ENCODE data around the gene IDI2. TPM values are rescaled to one million over a fixed set of nuclear protein-coding genes. Genes with fewer than 3 reads are reported as not detected.

Gene IDI2
- total and polyA plus RNA-seq, 2 of the 13 experiments (the other 11 are each of a cell fraction or from before 2014, with no cell fraction given) = not detected

DNA sequence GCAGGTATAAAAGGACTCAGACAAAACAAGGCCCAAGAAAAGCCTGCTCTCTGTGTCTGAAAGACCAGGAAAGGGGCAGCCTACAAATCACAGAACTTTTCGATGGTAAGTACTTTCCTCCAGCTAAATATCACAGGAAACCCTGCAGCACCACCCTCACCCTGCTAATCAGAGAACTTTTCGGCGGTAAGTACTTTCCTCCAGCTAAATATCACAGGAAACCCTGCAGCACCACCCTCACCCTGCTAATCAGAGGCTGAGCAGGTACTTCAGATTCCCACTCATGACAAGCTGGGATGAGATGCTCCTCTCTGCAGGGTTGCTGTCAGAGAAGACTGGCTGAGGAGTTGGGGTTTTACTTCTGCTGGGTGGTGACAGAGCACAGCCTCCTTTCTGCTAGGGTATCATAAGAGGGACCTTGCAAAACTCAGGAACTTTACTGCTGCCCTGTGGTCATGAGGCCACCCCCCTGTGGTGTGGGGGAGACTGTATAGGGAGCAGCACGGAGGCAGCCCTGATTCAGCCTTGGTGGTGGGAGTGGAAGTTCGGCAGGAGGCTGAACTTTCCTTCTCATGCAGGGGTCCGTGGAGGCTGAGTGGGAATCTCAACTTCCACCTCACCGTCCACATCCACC, 37.7 kb upstream of the IDI2 start (continued):
- TF ChIP-seq FLYWCH1 (CRISPR knock-in tag; IDR thresholded peaks at IDR 0.05) (no peak), ZNF788 (CRISPR knock-in tag; IDR thresholded peaks at IDR 0.05; ENCODE audit: borderline replicate concordance) (no peak), KLF15 (CRISPR knock-in tag; IDR thresholded peaks at IDR 0.05; ENCODE audit: borderline replicate concordance) (no peak), ZNF121 (CRISPR knock-in tag; IDR thresholded peaks at IDR 0.05) (no peak)

DNA sequence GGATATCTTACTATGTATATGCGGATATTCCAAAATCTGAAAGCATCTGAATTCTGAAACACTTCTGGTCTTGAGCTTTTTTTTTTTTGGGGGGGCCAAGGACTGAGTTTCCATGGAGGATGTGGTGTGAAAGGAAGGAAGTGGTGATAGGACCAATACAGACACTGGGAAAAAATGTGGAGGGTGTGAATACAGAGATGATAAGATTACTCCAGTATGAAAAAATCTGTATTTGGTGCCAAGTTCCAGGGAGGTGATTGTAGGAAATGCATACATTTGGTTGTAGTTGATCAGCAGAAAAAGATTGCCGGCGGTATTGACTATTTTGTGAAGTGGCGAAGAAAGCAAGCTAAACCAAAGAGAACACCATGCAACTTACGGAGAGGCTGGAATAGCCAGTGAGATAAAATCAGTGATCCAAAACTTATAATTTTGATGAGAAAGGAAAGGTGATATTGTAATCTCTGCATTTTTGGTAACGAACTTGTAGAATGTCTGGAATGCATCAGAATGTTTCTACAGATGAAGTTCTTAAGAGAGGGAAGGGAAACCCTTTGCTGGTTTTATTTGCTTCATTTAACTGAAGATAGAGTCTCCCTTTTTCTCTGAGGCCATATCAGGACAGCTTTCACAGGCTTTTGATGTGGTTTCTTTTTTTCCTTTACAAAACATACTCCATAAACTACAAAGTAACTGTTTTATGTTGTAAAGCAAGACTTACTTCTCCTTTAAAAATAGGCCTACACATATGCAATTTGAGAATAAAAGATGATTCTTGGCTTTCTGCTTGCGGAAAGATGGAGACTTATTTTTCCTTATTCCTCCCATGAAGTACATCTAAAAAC, 36.5 kb upstream of the IDI2 start:
- Histone ChIP-seq H3K4me2 (ENCODE audit: low read depth, low read length) (no peak overlapping the region), H3K27ac (ENCODE audit: extremely low read length, insufficient read depth, low read length) (no peak overlapping the region), H2AFZ (ENCODE audit: low read length) (no peak overlapping the region), H3K9me3 (ENCODE audit: low read length) (no peaks in the 10 kb centered on the region), H3K27me3 (ENCODE audit: control insufficient read depth in 1 of 2, insufficient read depth in 2 of 2, low read length in 2 of 2) (no peaks in the 10 kb centered on the region), H3K36me3 (replicated peaks in 1 of 2; ENCODE audit: control insufficient read depth in 1 of 2, insufficient read depth in 2 of 2, low read length in 2 of 2) (peaks cover 0 to 7% of the 10 kb centered on the region in 2 experiments; a peak in 2 of 5 replicates), H3K4me1 (ENCODE audit: insufficient read depth, low read length) (peaks cover 15% of the 10 kb centered on the region), H3K9ac (ENCODE audit: insufficient read depth, low read depth, low read length) (no peak overlapping the region), H4K20me1 (ENCODE audit: insufficient read depth, low read length) (no peaks in the 10 kb centered on the region), H3K4me3 (replicated peaks in 1 of 3; ENCODE audit: insufficient read depth in 1 of 3, low read depth in 2 of 3, low read length in 3 of 3) (no peak overlapping the region), H3K79me2 (ENCODE audit: insufficient read depth, low read length) (peaks cover 46% of the 10 kb centered on the region)
- POLR2A ChIA-PET = no interaction called here
- CTCF ChIA-PET (ENCODE audit: low intra/inter-chr PET ratio, low total read pairs) = no interaction called here
- no peak for ATAC-seq
- TF ChIP-seq ZNF121 (CRISPR knock-in tag; IDR thresholded peaks at IDR 0.05) = no peak
- TF ChIP-seq, protein P1, sequence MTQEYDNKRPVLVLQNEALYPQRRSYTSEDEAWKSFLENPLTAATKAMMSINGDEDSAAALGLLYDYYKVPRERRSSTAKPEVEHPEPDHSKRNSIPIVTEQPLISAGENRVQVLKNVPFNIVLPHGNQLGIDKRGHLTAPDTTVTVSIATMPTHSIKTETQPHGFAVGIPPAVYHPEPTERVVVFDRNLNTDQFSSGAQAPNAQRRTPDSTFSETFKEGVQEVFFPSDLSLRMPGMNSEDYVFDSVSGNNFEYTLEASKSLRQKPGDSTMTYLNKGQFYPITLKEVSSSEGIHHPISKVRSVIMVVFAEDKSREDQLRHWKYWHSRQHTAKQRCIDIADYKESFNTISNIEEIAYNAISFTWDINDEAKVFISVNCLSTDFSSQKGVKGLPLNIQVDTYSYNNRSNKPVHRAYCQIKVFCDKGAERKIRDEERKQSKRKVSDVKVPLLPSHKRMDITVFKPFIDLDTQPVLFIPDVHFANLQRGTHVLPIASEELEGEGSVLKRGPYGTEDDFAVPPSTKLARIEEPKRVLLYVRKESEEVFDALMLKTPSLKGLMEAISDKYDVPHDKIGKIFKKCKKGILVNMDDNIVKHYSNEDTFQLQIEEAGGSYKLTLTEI (CRISPR knock-in tag; conservative IDR thresholded peaks at IDR 0.05) = no peak
- TF ChIP-seq SAFB2 (CRISPR knock-in tag; IDR thresholded peaks at IDR 0.05; ENCODE audit: borderline replicate concordance, low read depth) = no peak
- no peak for TF ChIP-seq ZMAT3 (CRISPR knock-in tag; conservative IDR thresholded peaks at IDR 0.05)
- 95% methylated on average over 7 of the region's 7 CpGs for WGBS (ENCODE audit: low lambda C conversion rate)
- in situ Hi-C loops (cut with HindIII; ENCODE audit: extremely low pct_ligation_motif_present, low pct_unique_long_range_greater_than_20kb) (no loop called here), intact Hi-C loops (cut with micrococcal nuclease; ENCODE audit: unreplicated experiment) (no loop called here)
- BruUV-seq (replicated peaks) = no TSS peak
- FAIRE-seq = no peak
- no peak for DNase-seq (ENCODE audit: low spot score)
